MG63 (cell line): Measurements from ENCODE around the gene UQCR10. TPM values are rescaled to one million over a fixed set of nuclear protein-coding genes. Genes with fewer than 3 reads are reported as not detected.

Experiments
- DNase-seq: peaks from one replicate; pipeline ENCODE4 v3.0.0-alpha.2; 2020
- H3K27me3 ChIP-seq: fragments of 250-450 bp; sonication (Bioruptor Pico); 2 replicates; pipeline ENCODE4 v1.5.1; 2020; ENCODE audit warnings: mild to moderate bottlenecking, moderate library complexity
- H3K36me3 ChIP-seq: fragments of 250-450 bp; sonication (Bioruptor Pico); 2 replicates; pipeline ENCODE4 v1.5.1; 2020; ENCODE audit warnings: mild to moderate bottlenecking, moderate library complexity
- H3K4me3 ChIP-seq: fragments of 250-450 bp; sonication (Bioruptor Pico); 2 replicates; pipeline ENCODE4 v1.5.1; 2020; ENCODE audit warnings: mild to moderate bottlenecking, moderate library complexity
- H3K9me3 ChIP-seq: fragments of 250-450 bp; sonication (Bioruptor Pico); 2 replicates; pipeline ENCODE4 v1.5.1; 2020; ENCODE audit warnings: mild to moderate bottlenecking, moderate library complexity
- total RNA-seq: library from RNA; depleted of rRNA; stranded (reverse); fragments of >200 nt; shearing (Covaris generic); gene quantifications from 2 replicates; pipeline ENCODE4 v1.2.3, GENCODE V29; 2014; ENCODE audit warnings: low replicate concordance; rRNA removed

The UQCR10 gene
- total RNA-seq, 1 experiment from 2014 or later, result 71.1 TPM

DNA sequence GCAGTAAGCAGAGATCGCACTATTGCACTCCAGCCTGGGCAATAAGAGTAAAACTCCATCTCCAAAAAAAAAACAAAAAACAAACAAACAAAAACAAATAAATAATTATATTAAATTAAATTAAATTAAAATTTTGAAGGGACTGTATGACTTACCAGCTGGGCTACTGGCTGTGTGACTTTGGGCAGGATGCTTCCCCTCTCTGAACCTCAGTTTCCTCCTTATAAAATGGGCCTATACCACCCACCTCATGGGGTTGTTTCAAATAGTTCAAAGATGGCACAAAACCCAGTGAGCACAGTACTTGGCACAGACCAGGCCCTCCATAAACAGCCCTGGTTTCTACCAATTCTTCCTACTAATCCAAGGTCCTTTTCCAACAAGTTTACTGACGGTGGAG, 36.0 kb downstream of the UQCR10 start:
- H3K36me3 ChIP-seq, result peaks cover 61% of the 10 kb centered on the region

DNA sequence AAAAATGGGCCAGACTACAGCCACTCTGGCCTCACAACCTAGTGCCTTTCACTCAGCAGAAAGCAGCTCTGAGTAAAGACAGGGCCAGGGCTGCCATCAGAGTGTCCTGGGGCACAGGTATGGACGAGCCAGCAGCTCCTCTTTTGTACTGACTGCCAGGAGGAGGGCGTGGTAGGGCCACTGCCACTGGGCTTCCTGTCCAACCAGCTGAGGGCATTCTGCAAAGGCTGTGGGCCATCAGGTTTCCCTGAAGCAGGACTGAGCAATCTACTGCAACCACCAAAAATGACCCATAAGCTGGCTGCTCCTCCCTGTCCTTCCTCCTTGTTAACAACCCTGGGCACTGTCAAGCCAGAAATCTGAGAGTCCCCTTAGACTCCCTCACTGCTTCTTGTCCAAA, 37.8 kb downstream of the UQCR10 start:
- DNase-seq, result no peak
- Histone ChIP-seq H3K27me3 (no peaks in the 10 kb centered on the region), H3K9me3 (no peaks in the 10 kb centered on the region), H3K36me3 (peaks cover 55% of the 10 kb centered on the region), H3K4me3 (no peak overlapping the region)

More for the DNA sequence above, 36.0 kb downstream of the UQCR10 start:
- Histone ChIP-seq H3K27me3 (no peaks in the 10 kb centered on the region), H3K4me3 (no peak overlapping the region), H3K9me3 (no peaks in the 10 kb centered on the region)
- no peak for DNase-seq

DNA sequence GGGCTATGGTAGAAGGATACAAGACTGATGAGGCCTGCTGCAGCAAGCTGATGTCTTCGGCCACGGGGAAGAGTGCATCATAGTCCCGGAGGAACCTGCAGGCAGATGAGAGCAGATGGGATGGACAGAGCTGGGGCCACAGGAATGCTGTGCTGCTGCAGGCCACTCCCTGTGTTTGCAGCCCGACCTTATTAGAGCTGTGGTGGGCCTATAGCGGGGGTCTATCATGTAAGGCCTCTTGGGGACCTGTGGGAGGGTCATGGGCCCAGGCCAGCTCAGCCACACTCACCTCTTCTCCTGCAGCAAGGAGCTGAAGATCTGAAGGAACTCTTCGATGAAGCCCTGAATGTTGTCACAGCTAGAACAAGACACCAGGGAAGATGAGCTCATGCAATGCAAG, 39.0 kb downstream of the UQCR10 start:
- DNase-seq, result no peak
- Histone ChIP-seq H3K9me3 (no peaks in the 10 kb centered on the region), H3K36me3 (peaks cover 59% of the 10 kb centered on the region), H3K4me3 (no peak overlapping the region), H3K27me3 (no peaks in the 10 kb centered on the region)

GRCh38 chr22:29810216-29810615, 43.0 kb downstream of the UQCR10 start:
- Histone ChIP-seq H3K27me3 (no peaks in the 10 kb centered on the region), H3K9me3 (no peaks in the 10 kb centered on the region), H3K36me3 (peaks cover 74% of the 10 kb centered on the region), H3K4me3 (no peak overlapping the region)
- DNase-seq, result no peak

GRCh38 chr22:29811377-29811776, 44.2 kb downstream of the UQCR10 start:
- Histone ChIP-seq H3K36me3 (peaks cover 67% of the 10 kb centered on the region), H3K27me3 (no peaks in the 10 kb centered on the region), H3K9me3 (no peaks in the 10 kb centered on the region), H3K4me3 (no peak overlapping the region)
- DNase-seq, result no peak

GRCh38 chr22:29813126-29813525, 46.0 kb downstream of the UQCR10 start:
- Histone ChIP-seq H3K4me3 (no peak overlapping the region), H3K36me3 (peaks cover 57% of the 10 kb centered on the region), H3K27me3 (no peaks in the 10 kb centered on the region), H3K9me3 (no peaks in the 10 kb centered on the region)
- DNase-seq, result no peak

GRCh38 chr22:29813563-29813962, 46.4 kb downstream of the UQCR10 start:
- Histone ChIP-seq H3K27me3 (no peaks in the 10 kb centered on the region), H3K4me3 (no peak overlapping the region), H3K36me3 (peaks cover 54% of the 10 kb centered on the region), H3K9me3 (no peaks in the 10 kb centered on the region)
- DNase-seq, result no peak

- no peaks in the 10 kb centered on the region for H3K9me3 ChIP-seq
- H3K36me3 ChIP-seq, result peaks cover 56% of the 10 kb centered on the region
- H3K4me3 ChIP-seq, result no peak overlapping the region
- DNase-seq, result no peak
- no peaks in the 10 kb centered on the region for H3K27me3 ChIP-seq
These were observed 46.8 kb downstream of the UQCR10 start for GRCh38 chr22:29814003-29814402.

- no peak for DNase-seq
- Histone ChIP-seq H3K36me3 (peaks cover 52% of the 10 kb centered on the region), H3K9me3 (no peaks in the 10 kb centered on the region), H3K4me3 (no peak overlapping the region), H3K27me3 (no peaks in the 10 kb centered on the region)
These were observed 48.4 kb downstream of the UQCR10 start for GRCh38 chr22:29815580-29815979.

- H3K9me3 ChIP-seq, result no peaks in the 10 kb centered on the region
- DNase-seq, result peak; percentile 57
- peaks cover 50% of the 10 kb centered on the region for H3K36me3 ChIP-seq
- H3K4me3 ChIP-seq, result no peak overlapping the region
- H3K27me3 ChIP-seq, result no peaks in the 10 kb centered on the region
These were observed 49.0 kb downstream of the UQCR10 start for GRCh38 chr22:29816128-29816527.

DNA sequence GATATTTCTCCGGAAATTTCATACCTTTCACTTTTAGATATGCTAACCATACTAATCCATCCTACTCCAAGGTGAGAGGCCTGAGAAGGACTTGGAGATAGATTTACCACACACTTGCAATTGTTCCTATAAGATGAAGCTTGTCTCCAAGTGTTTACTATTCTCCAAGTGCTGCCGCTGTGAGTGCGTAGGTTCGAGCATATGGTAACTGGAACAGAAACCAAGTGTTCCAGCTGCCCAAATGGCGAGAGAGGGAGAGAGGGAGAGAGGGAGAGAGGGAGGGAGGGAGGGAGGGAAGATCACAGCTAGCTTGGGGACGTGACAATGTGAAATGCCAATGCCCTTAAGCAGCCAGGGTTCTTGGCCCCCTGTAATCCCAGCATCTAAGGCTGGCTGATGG, 49.4 kb downstream of the UQCR10 start:
- no peak for DNase-seq
- no peak overlapping the region for H3K4me3 ChIP-seq
- H3K36me3 ChIP-seq, result peaks cover 52% of the 10 kb centered on the region
- no peaks in the 10 kb centered on the region for H3K27me3 ChIP-seq
- no peaks in the 10 kb centered on the region for H3K9me3 ChIP-seq

DNA sequence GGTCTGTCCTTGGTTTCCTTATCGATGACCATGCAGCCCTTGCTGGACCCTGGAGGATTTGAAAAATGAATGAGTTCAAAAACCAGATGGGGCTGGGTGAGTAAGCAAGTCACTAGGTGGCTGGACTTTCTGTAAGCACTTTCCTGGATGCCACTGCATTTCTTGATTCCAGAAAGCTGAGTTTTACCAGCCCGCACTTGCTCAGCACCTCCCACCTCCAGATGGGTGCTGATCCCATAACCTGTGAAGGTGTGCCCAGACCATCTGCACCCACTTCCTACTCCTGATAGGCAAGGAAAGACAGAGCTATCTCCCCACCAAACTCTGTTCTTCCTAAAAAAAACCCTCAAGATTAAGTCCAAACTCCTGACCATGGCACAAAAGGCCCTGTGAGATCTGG, 49.8 kb downstream of the UQCR10 start:
- Histone ChIP-seq H3K9me3 (no peaks in the 10 kb centered on the region), H3K27me3 (no peaks in the 10 kb centered on the region), H3K4me3 (no peak overlapping the region), H3K36me3 (peaks cover 51% of the 10 kb centered on the region)
- DNase-seq, result no peak

DNA sequence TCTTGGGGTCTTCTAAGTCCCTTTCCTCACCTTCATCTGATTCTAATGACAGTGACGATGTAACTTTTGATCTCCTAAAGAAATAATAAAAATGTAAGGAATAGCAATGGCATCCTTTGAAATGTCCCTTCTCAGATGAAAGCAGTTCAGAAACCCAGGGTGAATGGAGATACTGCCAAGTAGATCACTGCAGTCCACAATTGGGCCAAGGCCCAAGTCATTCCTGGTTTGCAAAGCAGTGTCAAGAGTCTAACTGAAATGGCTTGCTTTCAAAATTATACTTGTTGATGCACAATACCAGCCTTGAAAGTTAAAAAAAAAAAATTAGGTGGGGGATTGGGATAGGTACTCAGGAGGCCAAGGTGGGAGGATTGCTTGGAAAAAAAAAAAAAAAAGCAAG, 50.6 kb downstream of the UQCR10 start:
- no peaks in the 10 kb centered on the region for H3K27me3 ChIP-seq
- H3K36me3 ChIP-seq, result peaks cover 47% of the 10 kb centered on the region
- H3K9me3 ChIP-seq, result no peaks in the 10 kb centered on the region
- no peak overlapping the region for H3K4me3 ChIP-seq
- DNase-seq, result no peak

- Histone ChIP-seq H3K4me3 (no peak overlapping the region), H3K27me3 (no peaks in the 10 kb centered on the region), H3K36me3 (peaks cover 41% of the 10 kb centered on the region), H3K9me3 (no peaks in the 10 kb centered on the region)
- DNase-seq, result no peak
These were observed 52.3 kb downstream of the UQCR10 start for GRCh38 chr22:29819501-29819900.

Other genes with a start within 250 kb of the UQCR10 start
- gene THOC5, start 213.6 kb upstream of the UQCR10 start, total RNA-seq, result 49.7 and 73.2 TPM in 2 replicates
- 49.0 and 57.0 TPM in 2 replicates for gene NIPSNAP1, start 186.3 kb upstream of the UQCR10 start, total RNA-seq
- gene NF2, start 163.7 kb upstream of the UQCR10 start, total RNA-seq, result 134 and 159 TPM in 2 replicates
- gene CABP7, start 47.4 kb upstream of the UQCR10 start, total RNA-seq, result not detected in 2 replicates
- 33.2 and 38.9 TPM in 2 replicates for gene ZMAT5, start 362 bp upstream of the UQCR10 start, total RNA-seq
- gene ASCC2, start 70.9 kb downstream of the UQCR10 start, total RNA-seq, result 36.2 and 37.8 TPM in 2 replicates
- 9.1 and 12.9 TPM in 2 replicates for gene MTMR3, start 115.8 kb downstream of the UQCR10 start, total RNA-seq